ENCODE results near the gene MPL.

DNA sequence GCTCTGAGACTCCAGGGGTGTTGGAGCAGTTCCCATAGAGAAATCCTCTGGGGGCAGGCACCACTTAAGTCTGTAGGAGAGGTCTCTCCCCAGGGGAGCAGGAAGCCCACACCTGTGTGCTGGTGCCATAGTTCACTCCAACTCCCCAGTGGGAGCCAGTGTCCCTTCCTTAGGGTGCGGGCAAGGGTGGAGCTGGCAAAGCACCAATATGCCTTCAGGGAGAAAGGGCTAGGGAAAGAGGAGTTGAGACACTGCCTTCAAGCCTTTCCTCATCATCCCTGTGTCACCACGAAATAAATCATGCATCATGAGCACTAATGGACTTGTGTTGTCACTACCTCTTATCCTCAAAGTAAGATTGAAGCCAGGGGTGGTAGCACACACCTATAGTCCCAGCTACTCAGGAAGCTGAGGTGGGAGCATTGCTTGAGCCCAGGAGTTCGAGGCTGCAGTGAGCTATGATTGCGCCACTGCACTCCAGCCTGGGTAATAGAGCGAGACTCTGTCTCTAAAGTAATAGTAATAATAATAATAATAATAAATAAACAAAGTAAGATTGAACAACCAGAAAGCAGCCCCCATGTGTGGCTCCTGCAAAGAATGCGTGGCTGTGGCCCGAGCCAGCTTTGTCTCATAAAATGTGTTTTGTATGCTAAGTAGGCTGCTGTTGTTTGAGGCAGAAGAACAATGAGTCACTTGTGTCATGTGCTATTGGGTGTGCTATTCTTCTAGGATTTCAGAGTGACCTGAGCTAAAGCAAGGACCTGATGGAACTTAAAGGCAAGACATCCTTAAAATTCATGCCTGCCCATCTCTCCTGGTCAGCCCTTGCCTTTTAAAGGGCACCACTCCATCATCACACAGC, 43.5 kb upstream of the MPL start:
- no peak for TF ChIP-seq MEF2A (IDR thresholded peaks at IDR 0.05; ENCODE audit: borderline replicate concordance, low read depth)
- TF ChIP-seq SIN3A (IDR thresholded peaks at IDR 0.05; ENCODE audit: borderline replicate concordance, low read depth, low read length), result no peak
- no peak for TF ChIP-seq RXRA (IDR thresholded peaks at IDR 0.05; ENCODE audit: borderline replicate concordance, low read depth)
- TF ChIP-seq FOXJ3 (CRISPR knock-in tag; IDR thresholded peaks at IDR 0.05), result no peak
- TF ChIP-seq, protein P1, sequence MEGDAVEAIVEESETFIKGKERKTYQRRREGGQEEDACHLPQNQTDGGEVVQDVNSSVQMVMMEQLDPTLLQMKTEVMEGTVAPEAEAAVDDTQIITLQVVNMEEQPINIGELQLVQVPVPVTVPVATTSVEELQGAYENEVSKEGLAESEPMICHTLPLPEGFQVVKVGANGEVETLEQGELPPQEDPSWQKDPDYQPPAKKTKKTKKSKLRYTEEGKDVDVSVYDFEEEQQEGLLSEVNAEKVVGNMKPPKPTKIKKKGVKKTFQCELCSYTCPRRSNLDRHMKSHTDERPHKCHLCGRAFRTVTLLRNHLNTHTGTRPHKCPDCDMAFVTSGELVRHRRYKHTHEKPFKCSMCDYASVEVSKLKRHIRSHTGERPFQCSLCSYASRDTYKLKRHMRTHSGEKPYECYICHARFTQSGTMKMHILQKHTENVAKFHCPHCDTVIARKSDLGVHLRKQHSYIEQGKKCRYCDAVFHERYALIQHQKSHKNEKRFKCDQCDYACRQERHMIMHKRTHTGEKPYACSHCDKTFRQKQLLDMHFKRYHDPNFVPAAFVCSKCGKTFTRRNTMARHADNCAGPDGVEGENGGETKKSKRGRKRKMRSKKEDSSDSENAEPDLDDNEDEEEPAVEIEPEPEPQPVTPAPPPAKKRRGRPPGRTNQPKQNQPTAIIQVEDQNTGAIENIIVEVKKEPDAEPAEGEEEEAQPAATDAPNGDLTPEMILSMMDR (IDR thresholded peaks at IDR 0.05), result no peak
- TF ChIP-seq EZH2phosphoT487 (IDR thresholded peaks at IDR 0.05; ENCODE audit: borderline replicate concordance, low read depth), result no peak
- TF ChIP-seq RAD21 (IDR thresholded peaks at IDR 0.05; ENCODE audit: low read length), result no peak
- TF ChIP-seq GABPA (IDR thresholded peaks at IDR 0.05; ENCODE audit: low read depth), result no peak
- no peak for TF ChIP-seq RFX5 (IDR thresholded peaks at IDR 0.05; ENCODE audit: low read length)
- TF ChIP-seq RCOR1 (IDR thresholded peaks at IDR 0.05; ENCODE audit: low read length), result no peak

All from SK-N-SH (cell line).